Measurements from ENCODE around the gene FTCDNL1.

FTCDNL1 gene

DNA sequence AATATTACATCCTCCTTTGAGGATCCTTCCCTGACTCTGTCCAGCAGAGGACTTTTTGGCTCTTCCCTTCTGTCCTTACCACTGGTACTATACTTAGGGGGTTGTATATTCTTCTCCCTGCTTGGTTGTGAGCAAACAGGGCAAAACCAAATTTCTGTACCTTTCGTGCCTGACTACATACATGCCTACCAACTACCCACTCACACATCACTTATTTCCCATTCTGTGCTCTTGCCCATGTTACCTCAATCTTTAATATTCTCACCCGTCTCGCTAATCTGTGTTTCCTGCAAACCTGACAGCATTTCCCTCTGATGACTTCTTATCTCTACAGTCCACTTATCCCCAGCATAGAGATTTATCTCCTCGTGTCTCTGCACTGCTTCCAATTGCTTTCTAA is 58.6 kb downstream of the FTCDNL1 start:
- DNase-seq = no peak

DNA sequence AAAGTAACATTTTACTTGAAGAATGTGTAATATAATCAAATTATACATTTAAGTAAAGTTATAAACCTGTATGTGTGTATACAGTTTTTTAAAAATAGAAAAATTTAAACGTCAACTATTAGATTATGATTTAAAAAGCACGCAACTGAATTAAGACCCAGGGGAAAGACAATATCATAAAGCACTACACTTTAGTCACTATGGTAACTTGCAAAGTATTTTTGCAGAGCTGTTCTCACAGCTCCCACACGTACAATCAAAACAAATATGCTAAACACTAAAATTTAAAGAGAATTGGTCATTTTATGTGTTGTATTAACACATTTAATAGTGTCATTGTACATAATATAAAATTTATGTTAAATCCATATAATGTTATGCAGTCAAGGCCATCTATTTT is 59.7 kb downstream of the FTCDNL1 start:
- DNase-seq = no peak

DNA sequence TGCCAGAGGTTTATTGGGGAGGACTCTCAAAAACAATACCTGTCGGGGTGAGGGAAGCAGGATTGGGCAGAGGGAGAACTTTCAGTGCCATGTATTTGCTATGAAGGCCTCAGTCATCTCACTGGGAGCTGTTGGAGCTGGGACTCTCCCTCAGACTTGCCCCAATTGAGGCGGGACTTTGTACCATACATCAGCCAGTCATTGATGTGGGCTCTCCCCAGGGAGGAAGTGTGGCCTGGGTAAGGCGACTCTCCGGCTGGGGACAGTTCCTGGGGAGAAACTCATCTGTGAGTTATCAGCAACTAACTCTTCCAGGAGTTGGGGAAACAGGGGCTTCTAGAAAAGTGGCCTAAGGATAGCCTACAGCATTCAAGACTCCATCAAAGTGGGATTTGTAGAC is 66.5 kb downstream of the FTCDNL1 start:
- DNase-seq = no peak

DNA sequence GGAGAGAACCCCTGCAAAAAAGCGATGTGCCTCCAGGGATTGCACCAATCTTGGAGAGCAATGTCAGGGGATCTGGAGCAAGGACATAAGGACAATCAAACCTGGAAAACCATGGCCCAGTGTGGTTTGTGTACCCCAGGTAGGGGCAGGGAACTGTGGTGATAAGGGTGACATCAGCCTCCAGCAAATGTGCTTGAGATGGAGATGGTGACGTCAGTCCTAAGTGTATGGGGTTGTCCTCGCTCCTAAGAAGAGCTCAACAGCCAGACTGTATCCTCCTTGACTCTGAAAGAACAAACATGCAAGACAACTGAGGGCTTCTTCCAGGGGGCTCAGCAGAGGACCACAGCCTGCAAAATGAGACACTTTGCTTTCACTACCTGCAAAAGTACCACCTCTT is 71.4 kb downstream of the FTCDNL1 start:
- DNase-seq = no peak

DNA sequence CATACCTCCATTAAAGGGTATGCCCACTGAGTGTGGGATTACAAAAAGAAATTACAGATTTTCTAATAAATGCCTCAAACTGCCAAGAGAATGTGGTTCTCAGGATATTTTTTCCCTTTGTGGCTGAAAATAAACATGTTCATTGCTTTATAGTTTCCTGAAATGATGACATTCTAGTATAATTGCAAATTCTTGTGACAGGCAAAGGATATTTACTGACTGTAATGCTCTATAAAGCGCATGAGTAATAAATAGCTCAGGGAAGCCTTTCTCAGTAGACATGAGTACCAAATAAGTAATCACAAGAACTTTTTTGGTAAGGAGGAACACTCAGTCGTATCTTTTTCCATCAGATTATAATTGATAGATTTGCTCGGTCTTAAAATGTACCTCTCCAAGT is 72.3 kb downstream of the FTCDNL1 start:
- DNase-seq = no peak

DNA sequence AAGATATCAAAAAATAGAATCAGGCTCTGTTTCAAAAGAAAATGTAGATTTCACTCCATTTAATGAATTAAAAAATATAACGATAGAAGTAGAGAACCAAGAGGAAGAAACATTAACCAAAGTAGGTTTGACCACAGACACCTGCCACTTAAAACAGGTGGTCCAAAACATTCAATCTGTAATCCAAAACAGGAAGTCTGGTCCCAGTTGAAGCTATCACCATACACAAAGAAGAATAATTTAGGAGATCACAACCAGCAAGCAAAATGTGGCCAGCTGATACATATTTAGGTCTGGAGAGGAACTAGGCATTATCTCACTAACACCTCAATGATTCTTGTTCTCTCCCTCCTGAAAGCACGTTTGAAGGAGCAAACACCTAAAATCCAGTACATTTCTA is 73.1 kb downstream of the FTCDNL1 start:
- no peak for DNase-seq

DNA sequence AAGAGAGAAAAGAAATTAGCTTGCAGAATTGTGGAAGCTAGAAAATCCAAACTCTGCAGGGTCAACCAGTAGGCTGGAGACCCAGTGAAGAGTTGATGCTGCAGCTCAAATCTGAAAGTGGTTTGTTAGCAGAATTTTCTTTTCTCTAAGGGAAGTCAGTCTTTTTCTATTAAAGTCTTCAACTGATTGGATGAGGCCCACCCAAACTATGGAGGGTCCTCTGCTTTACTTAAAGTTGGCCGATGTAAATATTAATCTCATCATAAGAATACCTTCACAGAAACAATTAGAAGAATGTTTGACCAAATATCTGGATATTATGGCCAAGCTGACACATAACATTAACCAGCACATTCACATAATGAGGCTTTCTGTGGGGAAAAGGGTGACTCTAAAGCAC is 73.7 kb downstream of the FTCDNL1 start:
- no peak for DNase-seq

DNA sequence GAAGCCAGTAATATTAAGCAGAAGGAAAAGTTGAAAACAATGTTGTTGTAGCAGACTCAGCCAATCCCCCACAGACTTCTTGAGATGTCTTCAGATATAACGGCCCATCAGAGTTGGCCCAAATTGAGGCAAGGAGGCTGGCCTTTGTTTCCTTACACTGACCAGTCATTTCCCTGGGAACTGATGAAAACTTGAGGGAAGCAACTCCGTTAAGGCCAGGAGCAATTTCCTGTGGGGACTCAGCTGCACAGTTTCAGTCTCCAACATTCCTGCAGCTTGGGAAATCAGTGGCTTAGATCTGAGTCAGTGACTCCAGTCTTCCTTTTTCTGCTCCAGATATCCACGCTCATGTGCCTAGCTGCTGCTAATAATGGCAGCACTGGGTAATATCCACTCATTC is 75.7 kb downstream of the FTCDNL1 start:
- DNase-seq = no peak

DNA sequence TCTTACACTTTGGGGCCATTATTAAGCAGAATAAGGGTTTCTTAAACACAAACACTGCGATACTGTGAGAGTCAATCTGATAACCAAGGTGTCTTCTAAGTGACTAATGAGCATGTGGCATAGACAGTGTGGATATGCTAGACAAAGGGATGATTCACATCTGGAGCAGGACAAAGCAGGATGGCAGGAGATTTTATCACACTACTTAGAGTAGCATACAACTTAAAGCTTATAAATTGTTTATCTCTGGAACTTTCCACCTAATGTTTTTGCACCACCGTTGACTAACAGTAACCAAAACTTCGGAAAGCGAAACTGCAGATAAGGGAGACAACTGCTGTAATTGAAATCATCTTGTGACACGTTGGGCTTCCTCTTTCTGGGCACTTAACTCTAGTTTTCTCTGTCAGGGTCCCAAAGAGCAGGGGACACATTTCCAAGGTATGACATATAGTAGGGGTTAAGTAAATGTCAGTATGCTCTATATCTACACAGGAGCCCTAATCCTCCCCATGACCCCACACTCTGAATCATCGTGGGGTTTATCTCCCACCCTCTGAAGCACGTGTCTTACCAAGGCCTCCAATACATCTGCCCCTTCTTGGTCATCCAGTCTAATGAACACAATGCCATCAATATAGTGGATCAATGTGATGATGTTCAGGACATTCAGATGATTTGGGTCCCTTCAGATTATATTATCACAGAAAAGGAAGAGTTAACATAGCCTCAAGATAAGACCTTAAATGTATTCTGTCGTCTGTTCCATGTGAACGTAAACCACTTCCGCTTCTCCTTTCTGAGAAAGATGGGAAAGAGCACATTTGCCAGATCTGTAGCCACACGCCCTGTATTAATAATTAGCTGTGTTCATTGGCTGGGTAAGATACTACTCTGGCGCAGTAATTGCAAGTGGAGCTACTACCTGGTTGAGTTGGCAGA is 78.7 kb downstream of the FTCDNL1 start:
- DNase-seq = no peak

DNA sequence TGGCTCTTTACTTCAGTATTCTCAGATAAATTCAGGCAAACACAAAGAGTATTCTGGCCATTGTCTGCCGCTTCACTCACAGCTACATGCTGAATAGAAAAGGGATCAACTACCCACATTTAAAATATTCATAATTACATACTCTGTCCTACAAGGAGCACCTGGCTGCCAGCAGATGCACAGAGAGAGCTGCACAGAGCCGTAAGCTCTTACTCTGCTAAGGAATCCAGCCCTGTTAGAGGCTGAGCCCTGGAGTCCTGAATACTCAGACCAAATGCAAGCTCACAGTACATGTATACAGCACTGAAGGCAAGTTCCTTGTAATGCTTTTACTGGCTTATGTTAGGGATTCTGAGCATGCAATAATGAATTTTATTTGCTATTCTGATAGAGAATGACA is 80.3 kb downstream of the FTCDNL1 start:
- peak in 1 of 58 donors; percentile 10 for DNase-seq

DNA sequence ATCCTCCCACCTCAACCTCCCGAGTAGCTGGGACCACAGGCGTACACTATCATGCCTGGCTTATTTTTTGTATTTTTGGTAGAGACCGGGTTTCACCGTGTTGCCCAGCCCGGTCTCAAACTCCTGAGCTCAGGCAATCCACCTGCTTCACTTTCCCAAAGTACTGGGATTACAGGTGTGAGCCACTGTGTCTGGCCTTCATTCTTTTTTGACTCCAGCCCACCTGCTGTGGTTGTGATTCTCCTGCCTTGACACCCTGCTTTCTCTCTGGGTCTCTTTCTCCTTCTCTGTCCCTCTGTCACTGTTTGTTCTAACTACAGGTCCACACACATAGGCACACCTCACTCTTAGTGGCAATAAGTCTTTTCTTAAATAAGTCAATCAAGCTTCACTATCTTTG is 85.3 kb downstream of the FTCDNL1 start:
- DNase-seq = no peak

DNA sequence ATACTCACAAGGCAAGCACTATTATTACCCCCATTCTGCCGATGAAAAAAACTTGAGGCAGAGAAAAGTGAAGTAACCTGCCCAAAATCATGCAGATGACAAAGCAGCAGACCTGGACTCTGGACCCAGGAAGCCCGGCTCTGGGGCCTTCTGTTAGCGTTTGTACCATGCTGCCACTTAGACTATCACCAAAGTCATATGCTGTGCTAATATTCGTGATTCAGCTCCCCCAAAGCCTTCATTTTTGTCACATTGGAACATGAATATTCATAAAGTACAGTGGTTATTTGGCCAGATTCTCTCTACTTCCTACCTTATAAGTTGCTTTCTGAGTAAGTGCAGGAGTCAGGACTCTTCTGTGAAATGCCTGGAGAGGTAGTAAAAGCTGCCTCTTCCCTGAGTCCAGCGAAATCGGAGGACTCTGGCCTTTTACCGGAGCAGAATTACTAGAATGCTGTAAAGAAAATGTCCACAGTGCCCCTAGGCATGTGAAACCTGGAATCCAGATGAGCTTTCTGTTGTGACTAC is 86.7 kb downstream of the FTCDNL1 start:
- no peak for DNase-seq

DNA sequence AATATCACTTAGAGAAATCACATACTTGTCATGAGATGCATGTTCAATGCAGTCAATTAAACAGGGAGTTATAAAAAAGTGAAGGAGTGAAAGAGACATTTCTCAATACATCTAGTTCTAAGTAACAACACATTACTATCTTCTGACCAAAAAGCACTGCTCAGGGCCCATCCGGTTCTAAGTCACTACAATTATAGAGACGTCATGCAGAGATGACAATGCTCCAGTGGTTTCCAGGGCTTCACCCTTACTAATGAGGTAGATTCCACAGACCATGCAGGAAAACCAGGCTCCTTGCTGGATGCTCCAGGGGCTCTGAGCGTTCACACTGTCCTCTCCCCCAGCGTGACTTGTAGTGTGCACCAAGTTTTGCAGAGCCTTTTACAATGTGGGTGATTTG is 88.0 kb downstream of the FTCDNL1 start:
- no peak for DNase-seq

DNA sequence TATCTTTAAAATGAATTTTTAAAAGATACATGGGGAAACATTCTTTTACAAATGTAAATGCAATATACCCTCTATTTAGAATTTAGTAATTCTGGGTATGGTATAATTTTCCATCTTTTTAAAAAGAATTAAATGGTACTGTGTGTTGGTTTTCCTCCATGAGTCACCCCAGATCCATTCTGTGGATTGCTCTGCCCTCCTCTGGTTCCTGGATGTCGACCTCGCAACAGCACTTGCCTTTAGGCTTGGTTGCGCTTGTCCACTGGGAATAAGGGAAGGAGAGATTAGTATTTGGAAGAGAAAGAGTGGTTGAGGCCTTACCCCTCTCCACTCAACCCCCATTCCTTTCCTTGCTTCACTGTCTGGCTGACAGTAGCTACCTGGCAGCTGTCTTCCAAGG is 90.4 kb downstream of the FTCDNL1 start:
- no peak for DNase-seq

DNA sequence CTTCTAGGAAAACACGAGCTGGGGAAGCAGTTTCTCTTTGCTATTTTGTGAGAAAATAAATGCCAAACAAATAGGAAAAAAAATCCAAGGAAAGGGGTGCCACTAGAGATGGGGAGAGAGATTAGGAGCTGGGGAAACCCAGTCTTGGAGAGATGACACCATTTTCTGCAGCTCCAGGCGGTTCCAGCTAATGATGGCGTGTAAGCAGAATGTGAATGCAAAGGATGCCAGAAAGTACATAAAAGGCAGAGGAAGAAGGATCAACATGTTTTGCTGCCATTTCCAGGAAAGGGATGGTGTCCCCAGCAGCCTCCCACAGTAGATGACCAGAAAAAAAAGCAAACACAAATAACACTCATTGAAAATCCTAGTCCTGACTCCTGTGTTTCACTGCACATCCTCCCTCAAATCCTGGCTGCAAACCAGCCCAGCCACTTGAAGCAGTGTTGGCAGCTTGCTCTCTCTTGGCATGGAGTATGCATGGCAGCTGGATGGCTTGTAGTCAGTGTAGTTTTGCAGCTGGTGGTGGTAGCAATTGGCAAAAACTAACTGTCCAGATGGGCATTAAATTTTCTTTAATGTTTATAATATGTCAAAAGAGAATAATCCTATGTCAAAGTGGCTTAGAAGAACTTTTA is 93.6 kb downstream of the FTCDNL1 start:
- peak in 57 of 58 donors; percentile 9 to 93 (median 77) for DNase-seq

DNA sequence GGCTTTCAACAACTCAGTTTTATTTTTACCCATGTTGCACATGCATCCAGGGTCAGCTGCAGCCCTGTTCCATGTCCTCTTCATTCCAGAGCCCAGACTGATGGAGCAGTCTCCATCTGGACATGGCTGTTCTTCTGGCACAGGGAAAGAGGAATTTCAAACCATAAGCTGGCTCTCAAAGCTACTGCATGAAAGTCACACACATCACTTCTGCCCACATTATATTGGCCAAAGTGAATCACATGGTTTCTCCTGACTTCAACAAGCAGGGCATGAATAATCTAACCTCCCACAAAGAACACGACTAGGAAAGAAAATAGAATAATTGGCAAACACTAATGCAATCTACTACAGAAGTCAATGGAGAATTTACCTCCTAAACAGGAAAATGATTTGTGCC is 94.2 kb downstream of the FTCDNL1 start:
- DNase-seq = no peak

DNA sequence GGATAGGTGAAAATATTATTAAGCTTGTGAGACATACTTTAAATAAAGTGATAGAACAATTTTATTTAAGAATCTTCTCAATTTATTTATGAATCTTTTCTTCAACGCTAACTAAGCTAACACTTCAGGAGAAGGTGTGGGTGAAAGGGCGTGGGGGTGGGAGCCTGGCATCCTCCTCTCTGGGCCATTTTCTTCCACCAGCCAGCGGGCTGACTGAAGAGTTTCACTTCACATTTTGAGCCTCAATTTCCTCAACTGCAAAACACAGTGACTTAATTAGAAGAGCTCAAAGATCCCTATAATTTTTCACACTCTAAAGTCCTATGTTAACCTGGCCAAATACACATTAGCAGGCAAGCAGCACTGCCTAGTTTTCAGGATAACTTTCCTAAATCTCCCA is 94.8 kb downstream of the FTCDNL1 start:
- DNase-seq = no peak

DNA sequence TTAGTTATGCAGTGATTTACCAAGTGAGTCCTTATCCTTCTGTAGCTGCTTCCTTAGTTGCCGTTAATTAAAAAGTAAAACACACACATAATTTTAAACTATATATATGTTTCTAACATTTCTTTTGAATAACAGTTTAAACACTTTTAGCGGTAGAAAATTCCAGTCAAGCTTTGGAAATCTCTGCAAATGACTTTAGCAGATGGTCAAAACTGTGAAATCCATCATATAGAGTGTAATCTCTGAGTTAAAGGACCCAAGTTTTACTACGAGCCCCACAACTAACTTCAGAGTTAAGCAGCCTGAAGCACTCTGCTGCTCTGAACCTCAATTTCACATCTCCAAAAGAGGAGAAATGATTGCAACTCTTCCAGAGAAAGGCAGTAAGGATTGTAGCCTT is 96.2 kb downstream of the FTCDNL1 start:
- no peak for DNase-seq

DNA sequence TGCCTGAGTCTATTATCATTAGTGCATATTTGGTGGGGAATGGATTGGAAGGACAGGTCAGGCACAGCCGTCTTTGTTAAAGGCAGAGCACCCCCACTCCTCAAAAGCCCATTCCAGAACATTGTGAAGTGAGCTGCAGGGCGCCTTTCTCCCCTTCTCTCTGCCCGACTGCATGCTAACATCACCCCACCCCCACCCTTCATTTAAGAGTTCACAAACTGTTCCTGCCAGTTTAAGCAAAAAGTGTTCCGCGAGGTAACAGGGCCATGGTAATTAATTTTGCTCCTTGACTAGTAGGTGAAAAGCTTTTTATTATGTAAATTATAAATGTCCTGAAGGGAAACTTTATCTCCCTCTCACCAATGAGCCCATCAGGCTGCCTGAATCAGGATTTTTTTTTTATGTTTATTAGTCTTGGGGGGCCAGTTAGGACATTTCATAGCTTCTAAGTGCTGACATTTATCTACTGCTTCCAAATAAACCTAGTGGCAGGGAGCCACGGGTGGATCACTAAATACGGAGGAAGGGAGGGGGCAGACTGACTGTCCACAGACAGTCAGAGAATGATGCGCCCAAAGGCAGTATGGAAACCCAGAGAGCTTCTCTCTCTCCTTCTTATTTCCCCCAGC is 99.4 kb downstream of the FTCDNL1 start:
- DNase-seq = no peak

DNA sequence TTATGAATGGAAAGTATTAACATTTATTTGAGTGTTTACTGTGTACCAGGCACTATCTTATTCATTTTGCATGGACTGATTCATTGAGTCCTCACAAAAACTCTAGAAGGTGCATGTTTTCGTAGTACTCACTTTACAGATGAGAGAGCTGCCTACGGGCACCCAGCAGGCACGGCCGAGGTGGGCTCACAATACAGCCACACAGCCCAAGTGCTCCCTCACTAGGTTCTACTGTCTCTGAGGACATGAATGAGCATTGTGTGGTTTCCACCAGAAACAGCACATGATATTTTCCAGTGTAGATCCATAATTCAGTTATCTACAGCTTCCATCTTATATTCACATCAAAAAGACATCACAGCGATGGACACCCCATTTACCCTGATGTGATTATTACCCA is 101.4 kb downstream of the FTCDNL1 start:
- no peak for DNase-seq

DNA sequence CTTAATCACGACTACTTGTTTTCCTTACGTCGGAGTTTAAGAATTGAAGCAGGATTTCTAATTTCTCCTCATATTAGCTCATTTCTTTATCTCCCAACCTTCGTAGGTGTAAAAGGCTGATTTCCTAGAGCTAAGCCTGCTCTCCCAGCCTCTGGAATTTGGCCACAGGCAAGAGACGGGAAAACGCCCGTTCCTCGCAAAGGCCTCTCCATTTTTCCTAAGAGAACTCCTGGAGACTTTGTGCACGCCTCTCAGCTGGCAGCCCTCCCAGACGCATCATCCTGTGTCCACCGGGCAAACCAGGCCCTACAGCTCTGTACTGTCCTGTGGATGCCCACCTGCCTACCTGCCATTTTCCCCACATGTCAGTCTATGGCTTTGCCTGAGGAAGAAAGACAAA is 106.3 kb downstream of the FTCDNL1 start:
- no peak for DNase-seq

DNA sequence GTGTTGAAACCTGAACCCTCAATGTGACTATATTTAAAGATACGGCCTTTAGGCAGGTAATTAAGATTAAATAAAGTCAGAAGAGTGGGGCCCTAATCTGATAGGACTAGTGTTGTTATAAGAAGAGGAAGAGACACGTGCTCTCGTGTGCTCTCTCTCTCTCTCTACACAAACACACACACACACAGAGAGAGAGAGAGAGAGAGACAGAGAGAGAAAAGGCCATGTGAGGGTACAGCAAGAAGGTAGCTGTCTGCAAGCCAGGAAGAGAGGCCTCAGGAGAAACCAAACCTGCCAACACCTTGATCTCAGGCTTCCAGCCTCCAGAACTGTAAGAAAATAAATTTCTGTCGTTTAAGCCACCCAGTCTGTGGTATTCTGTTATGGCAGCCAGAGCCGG is 106.7 kb downstream of the FTCDNL1 start:
- no peak for DNase-seq
